Measurements from ENCODE around the gene JADE1. TPM values are rescaled to one million over a fixed set of nuclear protein-coding genes. Genes with fewer than 3 reads are reported as not detected.

The JADE1 gene
- polyA plus RNA-seq, 1 donor (not counting 4 experiments of a cell fraction or from before 2014, with no cell fraction given), result 2.8 TPM

GRCh38 chr4:128775916-128776315 is 33.6 kb upstream of the JADE1 start:
- dilution Hi-C loops (cut with MboI; ENCODE audit: extremely low pct_ligation_motif_present, low sequenced_read_pairs), result no loop called here
- no peaks in the 10 kb centered on the region for H4K20me1 ChIP-seq (ENCODE audit: control insufficient read depth, extremely low read depth, insufficient read depth, low read length)

GRCh38 chr4:128776794-128777216 is 32.7 kb upstream of the JADE1 start:
- Histone ChIP-seq H3K36me3 (ENCODE audit: control insufficient read depth in 2 of 2, extremely low read depth in 1 of 2, insufficient read depth in 2 of 2, low read length in 2 of 2) (no peaks in the 10 kb centered on the region), H3K9me1 (ENCODE audit: control insufficient read depth, extremely low read depth, insufficient read depth, low read length) (no peaks in the 10 kb centered on the region), H3K4me1 (ENCODE audit: control insufficient read depth, extremely low read depth, insufficient read depth, low read length) (no peaks in the 10 kb centered on the region), H4K20me1 (ENCODE audit: control insufficient read depth, extremely low read depth, insufficient read depth, low read length) (no peaks in the 10 kb centered on the region), H3K4me2 (ENCODE audit: control insufficient read depth, extremely low read depth, insufficient read depth, low read depth, low read length) (no peak overlapping the region), H3K79me2 (ENCODE audit: control insufficient read depth, insufficient read depth, low read length) (no peaks in the 10 kb centered on the region), H3K9me3 (ENCODE audit: control insufficient read depth, low read depth, low read length) (no peaks in the 10 kb centered on the region), H3K4me3 (ENCODE audit: control insufficient read depth in 2 of 3, extremely low read depth in 1 of 3, insufficient read depth in 2 of 3, low read depth in 1 of 3, low read length in 3 of 3) (no peak overlapping the region), H3K27me3 (ENCODE audit: control insufficient read depth, extremely low read depth, insufficient read depth, low read length) (no peaks in the 10 kb centered on the region), H3K9ac (ENCODE audit: control insufficient read depth, extremely low read depth, insufficient read depth, low read length) (no peak overlapping the region), H3K27ac (ENCODE audit: control insufficient read depth, insufficient read depth, low read length) (no peak overlapping the region), H2AFZ (ENCODE audit: control insufficient read depth, low read length) (no peak overlapping the region)
- TF ChIP-seq CTCF (optimal IDR thresholded peaks at IDR 0.05 in 1 of 3, IDR thresholded peaks at IDR 0.05 in 1 of 3, conservative IDR thresholded peaks at IDR 0.05 in 1 of 3; ENCODE audit: extremely low read depth in 1 of 3, insufficient read depth in 2 of 3, low read length in 3 of 3), result no peak
- TF ChIP-seq EZH2 (IDR thresholded peaks at IDR 0.05; ENCODE audit: low read length), result no peak
- DNase-seq (ENCODE audit: low read depth, low spot score), result no peak
- FAIRE-seq, result no peak
- dilution Hi-C loops (cut with MboI; ENCODE audit: extremely low pct_ligation_motif_present, low sequenced_read_pairs), result no loop called here

More at GRCh38 chr4:128775916-128776315, 33.6 kb upstream of the JADE1 start:
- no peak overlapping the region for H3K4me2 ChIP-seq (ENCODE audit: control insufficient read depth, extremely low read depth, insufficient read depth, low read depth, low read length)
- no peaks in the 10 kb centered on the region for H3K9me3 ChIP-seq (ENCODE audit: control insufficient read depth, low read depth, low read length)
- H3K4me3 ChIP-seq (ENCODE audit: control insufficient read depth in 2 of 3, extremely low read depth in 1 of 3, insufficient read depth in 2 of 3, low read depth in 1 of 3, low read length in 3 of 3), result no peak overlapping the region
- no peaks in the 10 kb centered on the region for H3K9me1 ChIP-seq (ENCODE audit: control insufficient read depth, extremely low read depth, insufficient read depth, low read length)
- no peaks in the 10 kb centered on the region for H3K36me3 ChIP-seq (ENCODE audit: control insufficient read depth in 2 of 2, extremely low read depth in 1 of 2, insufficient read depth in 2 of 2, low read length in 2 of 2)
- H3K9ac ChIP-seq (ENCODE audit: control insufficient read depth, extremely low read depth, insufficient read depth, low read length), result no peak overlapping the region
- H3K27me3 ChIP-seq (ENCODE audit: control insufficient read depth, extremely low read depth, insufficient read depth, low read length), result no peaks in the 10 kb centered on the region
- H2AFZ ChIP-seq (ENCODE audit: control insufficient read depth, low read length), result no peak overlapping the region
- no peak overlapping the region for H3K27ac ChIP-seq (ENCODE audit: control insufficient read depth, insufficient read depth, low read length)
- no peak for FAIRE-seq
- H3K4me1 ChIP-seq (ENCODE audit: control insufficient read depth, extremely low read depth, insufficient read depth, low read length), result no peaks in the 10 kb centered on the region
- no peak for TF ChIP-seq EZH2 (IDR thresholded peaks at IDR 0.05; ENCODE audit: low read length)
- no peak for TF ChIP-seq CTCF (optimal IDR thresholded peaks at IDR 0.05 in 1 of 3, IDR thresholded peaks at IDR 0.05 in 1 of 3, conservative IDR thresholded peaks at IDR 0.05 in 1 of 3; ENCODE audit: extremely low read depth in 1 of 3, insufficient read depth in 2 of 3, low read length in 3 of 3)
- no peaks in the 10 kb centered on the region for H3K79me2 ChIP-seq (ENCODE audit: control insufficient read depth, insufficient read depth, low read length)
- no peak for DNase-seq (ENCODE audit: low read depth, low spot score)

All from keratinocyte (primary cell).